ENCODE data around the gene ZSCAN5B.
"Not testable (repeated sequence)": the region's sequence is repeated elsewhere in the genome, so short reads cannot be mapped to it uniquely, and the experiment has no call there.

The ZSCAN5B gene

GRCh38 chr19:56218961-56219360 is 21.4 kb upstream of the ZSCAN5B start:
- H3K36me3 ChIP-seq (ENCODE audit: control insufficient read depth in 4 of 4, insufficient read depth in 4 of 4, low read length in 3 of 4), result no peaks in the 10 kb centered on the region
- CTCF ChIA-PET, result interaction anchor here (1.9 kb wide), 1 partner anchor 14 kb away, joined by 5 read pairs; no protein-coding TSS in a partner anchor
- no peaks in the 10 kb centered on the region for H3K27me3 ChIP-seq (replicated peaks in 2 of 5; ENCODE audit: control insufficient read depth in 4 of 5, insufficient read depth in 5 of 5, low read length in 4 of 5)
- H3K9me3 ChIP-seq (ENCODE audit: control extremely low read depth in 1 of 5, control insufficient read depth in 4 of 5, insufficient read depth in 2 of 5, low read depth in 1 of 5, low read length in 4 of 5), result no peaks in the 10 kb centered on the region
- no peak overlapping the region for H3K4me3 ChIP-seq (ENCODE audit: control insufficient read depth in 1 of 7, extremely low read depth in 1 of 7, insufficient read depth in 4 of 7, low read depth in 2 of 7, low read length in 6 of 7)
- 96% methylated on average over 10 of the region's 10 CpGs for WGBS (ENCODE audit: insufficient coverage)
- H3K4me1 ChIP-seq (ENCODE audit: control extremely low read depth in 1 of 4, control insufficient read depth in 4 of 4, insufficient read depth in 4 of 4, low read length in 3 of 4), result peaks cover 0 to 17% (median 10%) of the 10 kb centered on the region in 4 experiments
- POLR2A ChIA-PET, result no interaction called here
- no peak overlapping the region for H3K27ac ChIP-seq (ENCODE audit: insufficient read depth in 1 of 2, low read depth in 1 of 2, low read length in 2 of 2, poor library complexity in 1 of 2, severe bottlenecking in 2 of 2)
- no peak for DNase-seq

GRCh38 chr19:56217039-56217949 is 19.7 kb upstream of the ZSCAN5B start:
- no peaks in the 10 kb centered on the region for H3K36me3 ChIP-seq (ENCODE audit: control insufficient read depth in 4 of 4, insufficient read depth in 4 of 4, low read length in 3 of 4)
- POLR2A ChIA-PET, result no interaction called here
- CTCF ChIA-PET, result interaction anchor here (1.9 kb wide), 1 partner anchor 36 kb away, joined by 7 read pairs; no protein-coding TSS in a partner anchor

GRCh38 chr19:56211718-56212117 is 14.1 kb upstream of the ZSCAN5B start:
- no peaks in the 10 kb centered on the region for H3K36me3 ChIP-seq (ENCODE audit: control insufficient read depth in 4 of 4, insufficient read depth in 4 of 4, low read length in 3 of 4)
- CTCF ChIA-PET, result no interaction called here
- POLR2A ChIA-PET, result no interaction called here
- peaks cover 0 to 2% (median 0%) of the 10 kb centered on the region in 5 experiments for H3K27me3 ChIP-seq (replicated peaks in 2 of 5; ENCODE audit: control insufficient read depth in 4 of 5, insufficient read depth in 5 of 5, low read length in 4 of 5)
- DNase-seq, result no peak
- no peak overlapping the region for H3K4me3 ChIP-seq (ENCODE audit: control insufficient read depth in 1 of 7, extremely low read depth in 1 of 7, insufficient read depth in 4 of 7, low read depth in 2 of 7, low read length in 6 of 7)
- no peaks in the 10 kb centered on the region for H3K9me3 ChIP-seq (ENCODE audit: control extremely low read depth in 1 of 5, control insufficient read depth in 4 of 5, insufficient read depth in 2 of 5, low read depth in 1 of 5, low read length in 4 of 5)
- H3K4me1 ChIP-seq (ENCODE audit: control extremely low read depth in 1 of 4, control insufficient read depth in 4 of 4, insufficient read depth in 4 of 4, low read length in 3 of 4), result peaks cover 0 to 3% (median 0%) of the 10 kb centered on the region in 4 experiments
- 92% methylated on average over 3 of the region's 4 CpGs for WGBS (ENCODE audit: insufficient coverage)
- no peak overlapping the region for H3K27ac ChIP-seq (ENCODE audit: insufficient read depth in 1 of 2, low read depth in 1 of 2, low read length in 2 of 2, poor library complexity in 1 of 2, severe bottlenecking in 2 of 2)

More at GRCh38 chr19:56217039-56217949, 19.7 kb upstream of the ZSCAN5B start:
- WGBS (ENCODE audit: insufficient coverage), result 2% methylated on average over 67 of the region's 79 CpGs
- peak; percentile 21 to 78 (median 69) for DNase-seq
- Histone ChIP-seq H3K4me1 (ENCODE audit: control extremely low read depth in 1 of 4, control insufficient read depth in 4 of 4, insufficient read depth in 4 of 4, low read length in 3 of 4) (peaks cover 0 to 17% (median 10%) of the 10 kb centered on the region in 4 experiments), H3K4me3 (ENCODE audit: control insufficient read depth in 1 of 7, extremely low read depth in 1 of 7, insufficient read depth in 4 of 7, low read depth in 2 of 7, low read length in 6 of 7) (peak overlapping the region; percentile 11 to 77 (median 49)), H3K27ac (ENCODE audit: insufficient read depth in 1 of 2, low read depth in 1 of 2, low read length in 2 of 2, poor library complexity in 1 of 2, severe bottlenecking in 2 of 2) (peak overlapping the region in 1 of 2 experiments; percentile 46), H3K27me3 (replicated peaks in 2 of 5; ENCODE audit: control insufficient read depth in 4 of 5, insufficient read depth in 5 of 5, low read length in 4 of 5) (no peaks in the 10 kb centered on the region), H3K9me3 (ENCODE audit: control extremely low read depth in 1 of 5, control insufficient read depth in 4 of 5, insufficient read depth in 2 of 5, low read depth in 1 of 5, low read length in 4 of 5) (no peaks in the 10 kb centered on the region)

- 92% methylated on average over 2 of the region's 9 CpGs for WGBS (ENCODE audit: insufficient coverage)
- CTCF ChIA-PET; H3K4me1 ChIP-seq (ENCODE audit: control extremely low read depth in 1 of 4, control insufficient read depth in 4 of 4, insufficient read depth in 4 of 4, low read length in 3 of 4); H3K27me3 ChIP-seq (replicated peaks in 2 of 5; ENCODE audit: control insufficient read depth in 4 of 5, insufficient read depth in 5 of 5, low read length in 4 of 5); H3K9me3 ChIP-seq (ENCODE audit: control extremely low read depth in 1 of 5, control insufficient read depth in 4 of 5, insufficient read depth in 2 of 5, low read depth in 1 of 5, low read length in 4 of 5); H3K27ac ChIP-seq (ENCODE audit: insufficient read depth in 1 of 2, low read depth in 1 of 2, low read length in 2 of 2, poor library complexity in 1 of 2, severe bottlenecking in 2 of 2); POLR2A ChIA-PET; DNase-seq; H3K36me3 ChIP-seq (ENCODE audit: control insufficient read depth in 4 of 4, insufficient read depth in 4 of 4, low read length in 3 of 4); H3K4me3 ChIP-seq (ENCODE audit: control insufficient read depth in 1 of 7, extremely low read depth in 1 of 7, insufficient read depth in 4 of 7, low read depth in 2 of 7, low read length in 6 of 7): not testable (repeated sequence)
Observed at GRCh38 chr19:56210036-56210435, 12.5 kb upstream of the ZSCAN5B start.

- ChIA-PET CTCF (no interaction called here), POLR2A (no interaction called here)
- no peaks in the 10 kb centered on the region for H3K36me3 ChIP-seq (ENCODE audit: control insufficient read depth in 4 of 4, insufficient read depth in 4 of 4, low read length in 3 of 4)
- H3K4me1 ChIP-seq (ENCODE audit: control extremely low read depth in 1 of 4, control insufficient read depth in 4 of 4, insufficient read depth in 4 of 4, low read length in 3 of 4), result no peaks in the 10 kb centered on the region
- no peak overlapping the region for H3K4me3 ChIP-seq (ENCODE audit: control insufficient read depth in 1 of 7, extremely low read depth in 1 of 7, insufficient read depth in 4 of 7, low read depth in 2 of 7, low read length in 6 of 7)
- H3K9me3 ChIP-seq (ENCODE audit: control extremely low read depth in 1 of 5, control insufficient read depth in 4 of 5, insufficient read depth in 2 of 5, low read depth in 1 of 5, low read length in 4 of 5), result no peaks in the 10 kb centered on the region
- H3K27ac ChIP-seq (ENCODE audit: insufficient read depth in 1 of 2, low read depth in 1 of 2, low read length in 2 of 2, poor library complexity in 1 of 2, severe bottlenecking in 2 of 2), result no peak overlapping the region
- 93% methylated on average over 11 of the region's 12 CpGs for WGBS (ENCODE audit: insufficient coverage)
- peaks cover 0 to 2% (median 0%) of the 10 kb centered on the region in 5 experiments for H3K27me3 ChIP-seq (replicated peaks in 2 of 5; ENCODE audit: control insufficient read depth in 4 of 5, insufficient read depth in 5 of 5, low read length in 4 of 5)
- no peak for DNase-seq
Observed at GRCh38 chr19:56209091-56209490, 11.5 kb upstream of the ZSCAN5B start.

GRCh38 chr19:56207581-56207980 is 10.0 kb upstream of the ZSCAN5B start:
- POLR2A ChIA-PET; H3K36me3 ChIP-seq (ENCODE audit: control insufficient read depth in 4 of 4, insufficient read depth in 4 of 4, low read length in 3 of 4); DNase-seq; H3K4me3 ChIP-seq (ENCODE audit: control insufficient read depth in 1 of 7, extremely low read depth in 1 of 7, insufficient read depth in 4 of 7, low read depth in 2 of 7, low read length in 6 of 7); H3K4me1 ChIP-seq (ENCODE audit: control extremely low read depth in 1 of 4, control insufficient read depth in 4 of 4, insufficient read depth in 4 of 4, low read length in 3 of 4); CTCF ChIA-PET; H3K27ac ChIP-seq (ENCODE audit: insufficient read depth in 1 of 2, low read depth in 1 of 2, low read length in 2 of 2, poor library complexity in 1 of 2, severe bottlenecking in 2 of 2); H3K9me3 ChIP-seq (ENCODE audit: control extremely low read depth in 1 of 5, control insufficient read depth in 4 of 5, insufficient read depth in 2 of 5, low read depth in 1 of 5, low read length in 4 of 5); H3K27me3 ChIP-seq (replicated peaks in 2 of 5; ENCODE audit: control insufficient read depth in 4 of 5, insufficient read depth in 5 of 5, low read length in 4 of 5): not testable (repeated sequence)
- WGBS (ENCODE audit: insufficient coverage), result 100% methylated on average over 2 of the region's 5 CpGs

- H3K9me3 ChIP-seq (ENCODE audit: control extremely low read depth in 1 of 5, control insufficient read depth in 4 of 5, insufficient read depth in 2 of 5, low read depth in 1 of 5, low read length in 4 of 5), result peaks cover 0 to 2% (median 0%) of the 10 kb centered on the region in 5 experiments
- H3K4me1 ChIP-seq (ENCODE audit: control extremely low read depth in 1 of 4, control insufficient read depth in 4 of 4, insufficient read depth in 4 of 4, low read length in 3 of 4), result no peaks in the 10 kb centered on the region
- DNase-seq, result no peak
- H3K36me3 ChIP-seq (ENCODE audit: control insufficient read depth in 4 of 4, insufficient read depth in 4 of 4, low read length in 3 of 4), result no peaks in the 10 kb centered on the region
- no peak within 1 kb of the TSS for H3K4me3 ChIP-seq (ENCODE audit: control insufficient read depth in 1 of 7, extremely low read depth in 1 of 7, insufficient read depth in 4 of 7, low read depth in 2 of 7, low read length in 6 of 7)
- no peak within 1 kb of the TSS for H3K27ac ChIP-seq (ENCODE audit: insufficient read depth in 1 of 2, low read depth in 1 of 2, low read length in 2 of 2, poor library complexity in 1 of 2, severe bottlenecking in 2 of 2)
- H3K27me3 ChIP-seq (replicated peaks in 2 of 5; ENCODE audit: control insufficient read depth in 4 of 5, insufficient read depth in 5 of 5, low read length in 4 of 5), result no peaks in the 10 kb centered on the region
- POLR2A ChIA-PET, result no interaction called here
- WGBS (ENCODE audit: insufficient coverage), result 43% methylated on average over 1 of the region's 3 CpGs
- CTCF ChIA-PET, result no interaction called here
Observed at GRCh38 chr19:56201973-56202372, 4.4 kb upstream of the ZSCAN5B start, which contains the start of gene ZSCAN5C. ZSCAN5C (plus strand) TSS chr19:56202273; CDS start chr19:56205914, 3,641 bp downstream.

All from common myeloid progenitor, CD34-positive (primary cell).